Fibroblast of pulmonary artery (primary cell): ENCODE measurements around the gene NR2F1-AS1.

Source experiments
- DNase-seq: peaks from one replicate; pipeline ENCODE4 v3.0.0-alpha.2; 2010; ENCODE audit warnings: low read depth
- H3K4me3 ChIP-seq: replicated peaks from 2 replicates; pipeline ENCODE4 v1.5.1; 2011; ENCODE audit warnings: low read depth, mild to moderate bottlenecking, control low read depth, low read length, moderate library complexity
- CTCF ChIP-seq: IDR thresholded peaks from 2 replicates; pipeline ENCODE4 v1.5.1; 2011; ENCODE audit warnings: mild to moderate bottlenecking, control low read depth, low read length, inconsistent platforms; ENCODE audit errors: missing control alignments

The NR2F1-AS1 gene

GRCh38 chr5:93580927-93581445 is at the start of gene NR2F1-AS1:
TSS of gene NR2F1-AS1 (minus strand) at chr5:93581219.
- H3K4me3 ChIP-seq: peak within 1 kb of the TSS; percentile 89
- TF ChIP-seq CTCF: no peak
- DNase-seq: peak; percentile 63

GRCh38 chr5:93626801-93627200 is 45.8 kb upstream of the NR2F1-AS1 start:
- no peak overlapping the region for H3K4me3 ChIP-seq
- no peak for DNase-seq
- no peak for TF ChIP-seq CTCF

- DNase-seq: no peak
- H3K4me3 ChIP-seq: no peak overlapping the region
- no peak for TF ChIP-seq CTCF
Measured at GRCh38 chr5:93623153-93623552, 42.1 kb upstream of the NR2F1-AS1 start.

GRCh38 chr5:93622240-93622885 is 41.3 kb upstream of the NR2F1-AS1 start:
- no peak for TF ChIP-seq CTCF
- DNase-seq: peak; percentile 74
- H3K4me3 ChIP-seq: no peak overlapping the region

- no peak for TF ChIP-seq CTCF
- H3K4me3 ChIP-seq: peak overlapping the region; percentile 72
- peak; percentile 55 for DNase-seq
Measured at GRCh38 chr5:93621327-93621798, 40.3 kb upstream of the NR2F1-AS1 start.

GRCh38 chr5:93620487-93621326 is 39.7 kb upstream of the NR2F1-AS1 start:
- H3K4me3 ChIP-seq: peak overlapping the region; percentile 72
- peak; percentile 9 for TF ChIP-seq CTCF
- DNase-seq: peak; percentile 63
